GM08714 (cell line): ENCODE results near the gene HDAC9.

Source experiments
- H3K4me3 ChIP-seq: fragments of 200-500 bp; sonication (Bioruptor generic); 2 replicates; pipeline ENCODE4 v1.5.1; 2014; ENCODE audit warnings: mild to moderate bottlenecking, low read length, inconsistent platforms
- ZNF274 ChIP-seq: IDR thresholded peaks from 2 replicates; pipeline ENCODE4 v1.6.1; 2012; ENCODE audit warnings: mild to moderate bottlenecking, low read depth, low read length

Gene HDAC9

GRCh38 chr7:18610331-18610948, 114.9 kb downstream of the HDAC9 start:
- TF ChIP-seq ZNF274: no peak
- no peak overlapping the region for H3K4me3 ChIP-seq

- H3K4me3 ChIP-seq: no peak overlapping the region
- TF ChIP-seq ZNF274: no peak
Measured at GRCh38 chr7:18614841-18615240, 119.3 kb downstream of the HDAC9 start.

- no peak overlapping the region for H3K4me3 ChIP-seq
- no peak for TF ChIP-seq ZNF274
Measured at GRCh38 chr7:18619311-18619710, 123.8 kb downstream of the HDAC9 start.

- H3K4me3 ChIP-seq: no peak overlapping the region
- no peak for TF ChIP-seq ZNF274
Measured at GRCh38 chr7:18623389-18623788, 127.8 kb downstream of the HDAC9 start.

- no peak overlapping the region for H3K4me3 ChIP-seq
- TF ChIP-seq ZNF274: no peak
Measured at GRCh38 chr7:18624459-18624858, 128.9 kb downstream of the HDAC9 start.

GRCh38 chr7:18626086-18626485, 130.5 kb downstream of the HDAC9 start:
- TF ChIP-seq ZNF274: no peak
- H3K4me3 ChIP-seq: no peak overlapping the region

GRCh38 chr7:18626717-18627116, 131.2 kb downstream of the HDAC9 start:
- no peak for TF ChIP-seq ZNF274
- H3K4me3 ChIP-seq: no peak overlapping the region

- no peak overlapping the region for H3K4me3 ChIP-seq
- TF ChIP-seq ZNF274: no peak
Measured at GRCh38 chr7:18637516-18637915, 142.0 kb downstream of the HDAC9 start.

- H3K4me3 ChIP-seq: no peak overlapping the region
- no peak for TF ChIP-seq ZNF274
Measured at GRCh38 chr7:18638594-18639452, 143.3 kb downstream of the HDAC9 start.

GRCh38 chr7:18639711-18640110, 144.2 kb downstream of the HDAC9 start:
- no peak for TF ChIP-seq ZNF274
- no peak overlapping the region for H3K4me3 ChIP-seq

GRCh38 chr7:18644981-18645380, 149.4 kb downstream of the HDAC9 start:
- H3K4me3 ChIP-seq: no peak overlapping the region
- TF ChIP-seq ZNF274: no peak

- no peak for TF ChIP-seq ZNF274
- no peak overlapping the region for H3K4me3 ChIP-seq
Measured at GRCh38 chr7:18647582-18647981, 152.0 kb downstream of the HDAC9 start.

- H3K4me3 ChIP-seq: no peak overlapping the region
- no peak for TF ChIP-seq ZNF274
Measured at GRCh38 chr7:18648849-18649758, 153.6 kb downstream of the HDAC9 start.

- TF ChIP-seq ZNF274: no peak
- H3K4me3 ChIP-seq: no peak overlapping the region
Measured at GRCh38 chr7:18653381-18654155, 158.0 kb downstream of the HDAC9 start.
